Measurements from ENCODE around the gene HNRNPA2B1.
"Not testable (repeated sequence)": the region's sequence is repeated elsewhere in the genome, so short reads cannot be mapped to it uniquely, and the experiment has no call there.

Gene HNRNPA2B1

DNA sequence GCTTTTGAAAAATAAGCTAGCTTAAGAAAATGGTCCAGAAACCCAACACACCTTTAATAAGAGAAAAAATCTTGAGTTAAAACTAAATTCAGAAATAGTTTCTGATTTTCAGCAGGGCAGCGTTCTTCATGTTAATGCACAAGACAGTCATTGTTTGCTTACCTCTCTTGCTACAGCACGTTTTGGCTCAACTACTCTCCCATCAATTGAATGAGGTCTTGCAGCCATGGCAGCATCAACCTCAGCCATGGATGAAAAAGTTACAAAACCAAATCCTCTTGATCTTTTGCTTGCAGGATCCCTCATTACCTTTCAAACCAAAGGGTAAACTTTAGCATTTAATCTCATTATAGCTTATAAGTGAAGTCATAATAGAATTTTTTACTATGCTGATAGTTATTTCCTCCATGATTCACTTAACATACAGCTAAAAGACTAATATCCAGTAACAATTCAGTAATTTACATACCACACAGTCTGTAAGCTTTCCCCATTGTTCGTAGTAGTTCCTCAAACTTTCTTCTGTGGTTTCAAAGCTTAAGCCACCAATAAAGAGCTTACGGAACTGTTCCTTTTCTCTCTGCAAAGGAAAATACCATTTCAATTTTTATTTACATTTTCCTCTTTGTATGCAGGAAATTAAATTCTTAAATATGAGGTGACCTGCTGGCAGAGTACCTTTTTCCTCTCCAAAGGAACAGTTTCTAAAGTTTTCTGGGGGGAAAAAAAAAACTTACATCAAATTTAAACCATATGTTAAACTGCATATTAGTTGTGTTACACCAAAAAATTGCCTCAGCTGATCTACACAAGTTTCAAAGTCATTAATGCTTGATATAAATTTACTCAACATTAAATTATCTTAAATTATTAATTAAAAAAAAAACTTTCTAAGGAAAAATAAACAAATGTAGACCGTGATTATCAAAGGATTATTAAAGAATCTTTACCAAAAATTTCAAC lies 3.1 kb downstream of the HNRNPA2B1 start:
- DNase-seq: no peak

- DNase-seq: no peak
These were observed 4.5 kb downstream of the HNRNPA2B1 start for GRCh38 chr7:26195867-26196657.

DNA sequence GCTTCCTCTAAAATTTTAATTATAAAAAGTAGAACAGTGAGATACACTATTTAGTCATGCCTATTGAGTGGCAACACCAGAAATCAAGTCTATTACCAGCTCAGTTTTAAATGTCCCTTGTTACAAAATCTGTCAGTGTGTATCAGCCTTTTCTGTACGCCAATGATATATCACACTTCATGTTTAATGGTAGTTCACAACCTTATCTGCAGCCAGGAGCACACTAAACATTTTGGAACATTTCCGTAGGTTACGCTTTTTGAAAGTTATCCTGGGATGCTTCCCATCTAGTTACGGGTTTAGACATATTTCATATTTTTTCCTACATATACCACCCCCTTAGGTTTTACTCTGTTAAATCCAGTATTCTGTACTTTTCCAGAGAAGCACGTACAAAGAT lies 5.4 kb downstream of the HNRNPA2B1 start:
- no peak for DNase-seq

DNA sequence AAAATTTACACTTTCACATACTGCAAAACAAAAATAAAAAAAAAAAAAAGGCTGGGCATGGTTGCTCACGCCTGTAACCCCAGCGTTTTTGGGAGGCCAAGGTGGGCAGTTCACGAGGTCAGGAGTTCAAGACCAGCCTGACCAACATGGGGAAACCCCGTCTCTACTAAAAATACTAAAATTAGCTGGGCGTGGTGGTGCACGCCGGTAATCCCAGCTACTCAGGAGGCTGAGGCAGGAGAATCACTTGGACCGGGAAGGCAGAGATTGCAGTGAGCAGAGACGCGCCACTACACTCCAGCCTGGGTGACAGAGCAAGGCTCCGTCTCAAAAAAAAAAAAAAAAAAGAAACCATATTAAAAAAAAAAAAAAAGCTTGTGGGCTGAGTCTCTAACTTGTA lies 5.8 kb downstream of the HNRNPA2B1 start:
- not testable (repeated sequence) for DNase-seq

- DNase-seq: no peak
These were observed 6.9 kb downstream of the HNRNPA2B1 start for GRCh38 chr7:26193432-26194207.

DNA sequence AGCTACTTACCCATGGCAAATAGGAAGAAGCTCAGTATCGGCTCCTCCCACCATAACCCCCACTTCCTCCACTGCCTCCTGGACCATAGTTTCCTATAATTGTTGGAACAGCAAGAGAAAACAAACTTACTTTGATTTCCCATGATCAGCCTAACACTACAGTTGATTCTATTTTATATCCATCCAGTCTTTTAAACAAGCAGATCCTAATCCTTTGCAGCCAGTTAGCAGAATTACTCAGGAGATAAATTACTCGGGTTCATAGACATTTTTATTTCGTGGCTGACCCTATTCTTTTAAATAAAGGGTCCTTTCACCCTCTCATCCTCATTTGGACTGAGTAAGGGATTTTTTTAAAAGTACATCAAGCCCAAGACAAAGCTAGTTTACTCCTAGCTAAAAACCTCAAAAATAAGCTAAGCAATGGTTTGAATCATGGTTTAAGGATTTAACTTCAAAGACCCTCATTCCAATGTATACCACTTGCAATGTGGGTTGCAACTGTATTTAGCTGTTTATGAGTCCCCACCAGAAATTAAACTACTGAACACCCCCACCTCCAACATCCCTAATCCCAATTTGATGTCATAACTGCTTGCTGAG lies 8.0 kb downstream of the HNRNPA2B1 start:
- DNase-seq: no peak

DNA sequence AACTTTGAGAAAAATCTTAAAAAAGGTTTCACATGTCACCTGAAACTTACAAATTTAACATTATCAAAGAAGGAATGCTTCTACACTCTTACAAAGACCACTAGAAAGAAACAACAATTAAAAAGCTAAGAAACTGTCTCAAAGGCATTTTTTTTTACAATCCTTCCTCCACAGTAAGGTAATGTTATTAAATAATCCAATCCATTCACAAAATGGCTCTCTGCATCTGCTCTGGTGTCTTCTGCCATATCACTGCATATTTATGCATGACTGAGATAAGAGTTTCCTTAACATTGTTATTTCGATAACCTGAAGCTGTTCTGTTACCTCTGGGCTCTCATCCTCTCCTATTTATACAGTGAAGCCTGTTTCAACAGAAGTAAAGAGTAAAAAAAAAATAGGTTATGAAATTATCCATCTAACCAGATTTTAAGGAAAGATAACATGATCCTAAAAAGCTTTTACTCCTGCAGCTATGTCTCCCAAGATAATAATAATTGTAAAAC lies 8.5 kb downstream of the HNRNPA2B1 start:
- DNase-seq: no peak

DNA sequence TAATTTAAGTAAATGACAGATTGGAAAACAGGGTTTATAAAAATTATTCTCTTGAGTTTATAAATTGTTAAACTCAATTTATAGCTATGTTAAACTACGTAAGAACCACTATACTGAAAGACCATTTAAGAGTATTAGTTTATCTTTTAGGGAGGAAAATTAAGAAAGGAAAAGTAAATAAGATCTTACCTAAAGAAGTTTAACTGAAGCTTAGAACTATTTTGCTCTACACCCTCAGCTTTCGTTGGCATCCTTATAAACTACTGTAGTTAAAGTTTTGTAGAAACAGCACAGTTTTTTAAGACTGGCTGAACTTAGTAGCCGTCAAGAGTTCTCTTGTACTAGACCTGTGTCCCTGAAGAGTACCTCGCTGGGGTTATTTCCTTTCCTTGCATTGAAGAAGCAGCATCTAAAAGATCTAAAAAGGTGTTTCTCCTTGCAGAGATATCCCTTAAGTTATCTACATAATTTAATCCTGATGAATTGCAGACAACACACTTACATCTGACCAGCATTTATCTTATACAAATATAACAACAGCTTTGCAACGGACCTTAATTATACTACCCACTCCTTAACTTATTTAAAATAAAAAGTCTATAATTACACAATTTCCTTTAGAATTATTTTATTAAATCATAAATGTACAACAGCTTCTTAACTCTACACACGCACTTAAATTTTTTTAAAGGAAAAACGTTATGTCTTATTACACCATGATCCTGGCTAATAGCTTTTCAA lies 9.1 kb downstream of the HNRNPA2B1 start:
- DNase-seq: no peak

- no peak for DNase-seq
These were observed 10.1 kb downstream of the HNRNPA2B1 start for GRCh38 chr7:26190417-26190869.

GRCh38 chr7:26189697-26190096 lies 10.8 kb downstream of the HNRNPA2B1 start:
- DNase-seq: no peak

DNA sequence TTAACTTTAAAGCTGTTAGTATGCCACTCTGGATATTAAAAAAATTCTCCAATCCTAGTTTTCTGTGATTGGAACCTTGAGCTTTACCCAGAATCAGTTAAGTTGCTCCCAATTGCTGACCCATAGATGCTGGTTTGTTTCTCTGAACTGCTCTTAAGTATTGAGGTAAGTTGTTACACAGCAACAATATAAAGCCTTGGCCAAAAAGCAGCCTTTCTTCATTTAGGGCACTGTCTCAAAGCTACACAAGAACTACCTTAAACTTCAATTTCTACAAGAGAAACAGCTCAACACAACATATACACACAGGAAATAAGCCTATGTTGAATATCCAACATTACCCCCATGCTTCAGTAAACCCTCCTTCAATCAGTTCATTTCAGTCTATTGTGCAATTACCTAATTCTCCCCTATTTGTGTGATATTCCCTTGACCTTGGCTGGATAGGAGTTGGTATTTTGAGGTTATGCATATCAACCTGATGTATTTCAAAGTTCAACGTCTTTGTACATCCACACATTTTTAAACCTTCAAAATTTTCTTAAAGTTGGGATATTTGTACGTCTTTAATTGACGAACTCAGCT lies 11.5 kb downstream of the HNRNPA2B1 start:
- no peak for DNase-seq

DNA sequence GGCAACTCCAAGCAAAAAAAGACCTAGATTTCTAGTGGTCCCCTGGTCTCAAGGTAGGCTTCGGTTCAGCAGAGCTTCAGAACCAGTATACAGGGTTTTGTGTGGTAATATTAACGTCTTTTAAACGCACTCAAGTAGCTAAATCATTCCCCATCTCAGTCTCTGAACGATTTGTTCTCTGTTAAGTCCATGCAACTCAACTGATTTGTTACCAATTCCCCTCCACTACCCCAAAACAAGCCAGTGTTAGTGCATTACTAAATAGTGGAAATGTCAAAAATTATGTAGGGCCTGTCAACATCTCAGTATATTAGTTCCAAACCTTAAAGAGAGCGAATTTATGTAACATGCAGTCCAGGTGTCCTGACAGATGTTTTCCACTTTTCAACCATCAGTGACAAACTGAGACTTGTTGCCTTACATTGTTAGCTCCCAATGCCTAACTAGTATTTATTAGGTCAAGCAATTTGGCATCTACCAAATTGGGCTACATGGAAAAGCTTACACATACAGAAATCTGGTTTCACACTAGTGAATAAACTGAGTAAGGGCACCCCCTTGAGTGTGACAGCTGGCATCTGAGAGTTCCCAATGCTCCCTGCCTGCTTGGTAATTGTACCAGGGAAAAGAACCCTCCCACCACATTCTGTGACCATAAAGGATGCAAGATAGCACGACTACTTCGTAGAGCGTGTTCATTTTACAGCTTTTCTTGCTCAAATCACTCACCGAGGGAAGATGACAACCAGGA lies 12.2 kb downstream of the HNRNPA2B1 start:
- no peak for DNase-seq

DNA sequence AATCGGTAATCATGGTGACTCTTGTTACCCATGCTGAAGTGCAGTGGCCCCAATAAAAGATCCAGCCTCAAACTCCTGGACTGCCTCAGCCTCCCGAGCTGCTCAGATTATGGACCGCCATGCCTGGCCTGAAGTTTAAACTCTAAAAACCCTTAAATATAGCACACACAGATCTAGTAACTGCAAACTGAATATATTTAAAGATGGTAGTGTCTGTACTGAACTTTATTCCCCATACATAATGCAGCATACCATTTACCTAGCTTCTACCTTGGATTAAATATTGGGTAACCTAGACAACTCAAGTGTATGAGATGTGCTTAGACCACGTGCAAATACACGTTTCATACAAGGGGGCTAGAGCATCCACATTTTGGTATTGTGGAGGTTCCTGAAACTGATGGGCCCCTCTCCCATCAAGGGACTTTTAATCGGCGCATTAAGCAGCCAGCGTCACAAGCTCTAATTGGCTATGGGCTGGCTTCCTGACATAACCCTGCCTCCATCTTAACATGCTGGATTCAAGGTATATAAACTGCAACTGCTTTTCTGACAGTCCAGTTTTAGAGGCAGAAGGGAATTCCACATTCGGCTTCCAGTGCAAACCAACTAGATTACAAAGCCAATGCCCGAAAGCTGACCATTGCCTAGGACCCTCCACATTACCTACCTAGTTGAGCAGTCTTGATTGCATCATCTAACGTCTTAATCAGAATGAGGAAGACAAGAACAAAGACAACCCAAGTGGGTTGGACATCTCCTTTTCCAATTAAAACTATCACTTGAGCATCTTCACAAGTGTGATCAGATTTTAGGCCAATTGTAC lies 13.0 kb downstream of the HNRNPA2B1 start:
- no peak for DNase-seq

DNA sequence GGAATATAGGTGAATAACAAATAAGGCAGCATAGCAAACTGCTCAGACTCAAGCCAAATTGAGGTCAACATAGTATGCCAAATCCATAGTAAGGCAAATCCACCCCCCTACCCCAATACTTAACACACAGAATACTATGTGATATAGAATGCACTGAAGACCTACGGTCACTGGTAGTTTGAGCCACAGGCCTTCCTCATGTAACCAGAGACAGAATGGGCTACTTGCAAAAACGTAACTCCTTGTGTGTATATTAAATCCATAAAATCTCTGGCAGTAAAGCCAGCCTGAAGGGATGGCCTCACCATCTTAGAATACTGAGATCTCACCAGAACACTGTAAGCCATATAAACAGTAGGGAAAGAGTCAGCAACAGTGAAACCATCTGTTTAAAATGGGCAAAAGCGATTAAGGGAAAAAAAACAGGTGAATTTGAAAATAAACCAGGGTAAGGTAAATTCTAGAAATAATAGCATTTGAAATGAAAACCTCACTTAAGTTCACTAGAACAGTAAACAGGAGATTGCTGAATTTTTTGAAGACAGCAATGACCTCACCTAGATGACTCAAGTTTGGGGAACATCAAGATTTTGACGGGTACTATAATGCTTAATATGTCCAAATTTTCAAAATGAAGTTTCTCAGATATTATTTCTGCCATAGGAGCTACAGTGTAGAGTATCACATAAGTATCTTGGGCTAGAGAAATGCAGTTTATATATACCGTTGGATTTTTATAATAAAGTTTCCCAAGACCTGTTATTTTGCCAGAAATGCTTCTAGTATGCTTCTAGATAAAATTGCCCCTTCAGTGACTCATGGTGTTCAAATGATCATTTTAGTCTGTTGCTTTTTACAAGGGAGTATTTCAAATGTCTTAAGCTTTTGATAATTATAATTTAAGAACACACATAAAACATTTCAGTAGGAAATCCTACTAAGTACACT lies 13.9 kb downstream of the HNRNPA2B1 start:
- no peak for DNase-seq

DNA sequence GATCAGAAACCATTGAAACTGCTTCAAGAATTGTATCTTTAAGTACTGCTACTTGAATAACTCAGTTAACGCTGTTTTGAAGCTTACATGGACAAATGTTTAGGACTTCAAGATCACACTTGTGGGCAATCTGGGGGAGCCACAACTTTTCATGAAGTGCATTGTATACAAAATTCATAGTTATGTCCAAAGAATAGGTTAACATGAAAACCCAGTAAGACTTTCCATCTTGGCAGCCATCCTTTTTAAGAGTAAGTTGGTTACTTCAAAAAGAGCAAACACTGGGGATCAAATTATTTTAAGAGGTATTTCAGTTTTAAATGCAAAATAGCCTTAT lies 14.7 kb downstream of the HNRNPA2B1 start:
- no peak for DNase-seq

DNA sequence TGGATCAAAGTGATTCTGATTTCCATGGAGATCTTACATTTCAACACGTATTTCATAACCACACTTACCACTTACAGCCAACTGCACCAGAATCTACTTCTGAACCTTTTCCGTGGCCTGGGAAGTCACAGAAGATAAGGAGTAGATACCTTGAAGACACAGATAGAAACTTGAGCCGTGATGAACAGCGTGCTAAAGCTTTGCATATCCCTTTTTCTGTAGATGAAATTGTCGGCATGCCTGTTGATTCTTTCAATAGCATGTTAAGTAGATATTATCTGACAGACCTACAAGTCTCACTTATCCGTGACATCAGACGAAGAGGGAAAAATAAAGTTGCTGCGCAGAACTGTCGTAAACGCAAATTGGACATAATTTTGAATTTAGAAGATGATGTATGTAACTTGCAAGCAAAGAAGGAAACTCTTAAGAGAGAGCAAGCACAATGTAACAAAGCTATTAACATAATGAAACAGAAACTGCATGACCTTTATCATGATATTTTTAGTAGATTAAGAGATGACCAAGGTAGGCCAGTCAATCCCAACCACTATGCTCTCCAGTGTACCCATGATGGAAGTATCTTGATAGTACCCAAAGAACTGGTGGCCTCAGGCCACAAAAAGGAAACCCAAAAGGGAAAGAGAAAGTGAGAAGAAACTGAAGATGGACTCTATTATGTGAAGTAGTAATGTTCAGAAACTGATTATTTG lies 15.3 kb downstream of the HNRNPA2B1 start:
- no peak for DNase-seq

DNA sequence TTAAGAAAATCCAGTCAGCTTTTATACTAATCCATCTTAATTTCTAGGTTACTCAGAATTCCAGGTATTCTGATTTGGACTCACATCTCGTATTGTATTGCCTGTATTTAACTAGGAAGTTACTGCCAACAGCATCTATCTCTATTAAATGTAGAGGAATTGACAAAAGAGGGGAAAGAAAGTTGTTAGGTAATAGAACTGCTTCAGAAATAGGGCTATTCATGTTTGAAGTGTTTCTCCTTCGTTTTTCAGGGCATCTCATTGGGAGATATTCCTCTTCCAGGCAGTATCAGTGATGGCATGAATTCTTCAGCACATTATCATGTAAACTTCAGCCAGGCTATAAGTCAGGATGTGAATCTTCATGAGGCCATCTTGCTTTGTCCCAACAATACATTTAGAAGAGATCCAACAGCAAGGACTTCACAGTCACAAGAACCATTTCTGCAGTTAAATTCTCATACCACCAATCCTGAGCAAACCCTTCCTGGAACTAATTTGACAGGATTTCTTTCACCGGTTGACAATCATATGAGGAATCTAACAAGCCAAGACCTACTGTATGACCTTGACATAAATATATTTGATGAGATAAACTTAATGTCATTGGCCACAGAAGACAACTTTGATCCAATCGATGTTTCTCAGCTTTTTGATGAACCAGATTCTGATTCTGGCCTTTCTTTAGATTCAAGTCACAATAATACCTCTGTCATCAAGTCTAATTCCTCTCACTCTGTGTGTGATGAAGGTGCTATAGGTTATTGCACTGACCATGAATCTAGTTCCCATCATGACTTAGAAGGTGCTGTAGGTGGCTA lies 16.1 kb downstream of the HNRNPA2B1 start:
- not testable (repeated sequence) for DNase-seq

Measured in NCI-H1694 (cell line).